Forelimb muscle (tissue), 1 donor: ENCODE measurements around the gene ZBTB7C. TPM values are rescaled to one million over a fixed set of nuclear protein-coding genes. Genes with fewer than 3 reads are reported as not detected.

Experiments
- DNase-seq: peaks from one replicate; pipeline ENCODE4 v3.0.0-alpha.2; 2013; ENCODE audit warnings: low read depth
- polyA plus RNA-seq: library from polyadenylated mRNA; unstranded; fragments of 120-200 nt; gene quantifications from one replicate; pipeline ENCODE4 v1.2.1, GENCODE V29; 2013; ENCODE audit not compliant: insufficient read length

The ZBTB7C gene
- polyA plus RNA-seq, 1 donor, result 4.0 TPM

GRCh38 chr18:48022531-48023329 is 386.5 kb downstream of the ZBTB7C start:
- DNase-seq, result no peak

- no peak for DNase-seq
Measured at GRCh38 chr18:48022021-48022420, 387.2 kb downstream of the ZBTB7C start.

GRCh38 chr18:48021273-48021914 is 387.8 kb downstream of the ZBTB7C start:
- no peak for DNase-seq

- DNase-seq, result no peak
Measured at GRCh38 chr18:48020337-48021250, 388.6 kb downstream of the ZBTB7C start.

GRCh38 chr18:48019557-48020325 is 389.4 kb downstream of the ZBTB7C start:
- DNase-seq, result no peak

- no peak for DNase-seq
Measured at GRCh38 chr18:48018851-48019250, 390.3 kb downstream of the ZBTB7C start.

- DNase-seq, result no peak
Measured at GRCh38 chr18:48017635-48018034, 391.5 kb downstream of the ZBTB7C start.

- DNase-seq, result no peak
Measured at GRCh38 chr18:48013162-48013561, 396.0 kb downstream of the ZBTB7C start.

GRCh38 chr18:48011926-48012465 is 397.2 kb downstream of the ZBTB7C start:
- DNase-seq, result no peak

GRCh38 chr18:48010264-48010663 is 398.9 kb downstream of the ZBTB7C start:
- no peak for DNase-seq

- DNase-seq, result no peak
Measured at GRCh38 chr18:48009116-48009745, 400.0 kb downstream of the ZBTB7C start.

GRCh38 chr18:48007955-48008701 is 401.1 kb downstream of the ZBTB7C start:
- no peak for DNase-seq

GRCh38 chr18:48007381-48007780 is 401.8 kb downstream of the ZBTB7C start:
- DNase-seq, result no peak

- DNase-seq, result no peak
Measured at GRCh38 chr18:48006415-48007175, 402.6 kb downstream of the ZBTB7C start.

GRCh38 chr18:48004577-48004976 is 404.6 kb downstream of the ZBTB7C start:
- DNase-seq, result no peak

- DNase-seq, result no peak
Measured at GRCh38 chr18:48003426-48004349, 405.5 kb downstream of the ZBTB7C start.

- DNase-seq, result no peak
Measured at GRCh38 chr18:48002933-48003365, 406.2 kb downstream of the ZBTB7C start.

- DNase-seq, result no peak
Measured at GRCh38 chr18:48000701-48001100, 408.5 kb downstream of the ZBTB7C start.
